SK-N-SH treated with all-trans-retinoic acid at 6 μM for 48 hours (cell line): ENCODE measurements around the gene BCDIN3D.
"Not testable (repeated sequence)": the region's sequence is repeated elsewhere in the genome, so short reads cannot be mapped to it uniquely, and the experiment has no call there.

Experiments
- ATAC-seq: fragments of 200-7000 bp; cut with Tn5 transposase; 3 replicates; pipeline ENCODE4 v1.9.1; 2020; ENCODE audit warnings: mild to moderate bottlenecking, moderate library complexity
- ARNTL ChIP-seq: fragments of 450-650 bp; formaldehyde crosslinking; IDR thresholded peaks from 2 replicates; pipeline ENCODE4 v1.5.0; 2020; ENCODE audit warnings: low read depth, mild to moderate bottlenecking, moderate library complexity, borderline replicate concordance
- BACH2 ChIP-seq: fragments of 250-450 bp; sonication (Bioruptor Pico); IDR thresholded peaks from 2 replicates; pipeline ENCODE4 v1.9.0; 2021; ENCODE audit warnings: mild to moderate bottlenecking, borderline replicate concordance
- ESRRG ChIP-seq: fragments of 250-450 bp; sonication (Bioruptor Pico); IDR thresholded peaks from 2 replicates; pipeline ENCODE4 v1.6.1; 2021; ENCODE audit warnings: mild to moderate bottlenecking
- GLIS3 ChIP-seq: fragments of 250-450 bp; sonication (Bioruptor Pico); IDR thresholded peaks from 2 replicates; pipeline ENCODE4 v1.5.0; 2020; ENCODE audit warnings: mild to moderate bottlenecking, moderate library complexity
- OSR1 ChIP-seq: fragments of 250-450 bp; sonication (Bioruptor Pico); IDR thresholded peaks from 2 replicates; pipeline ENCODE4 v1.8.0; 2022; ENCODE audit warnings: moderate library complexity, mild to moderate bottlenecking, inconsistent platforms
- PPARA ChIP-seq: fragments of 250-450 bp; sonication (Bioruptor Pico); IDR thresholded peaks from 2 replicates; pipeline ENCODE4 v1.5.0; 2020; ENCODE audit warnings: mild to moderate bottlenecking, borderline replicate concordance
- RARB ChIP-seq: fragments of 250-450 bp; sonication (Bioruptor Pico); IDR thresholded peaks from 2 replicates; pipeline ENCODE4 v1.8.0; 2021; ENCODE audit warnings: mild to moderate bottlenecking, moderate library complexity
- SNAI2 ChIP-seq: fragments of 250-450 bp; sonication (Bioruptor Pico); IDR thresholded peaks from 2 replicates; pipeline ENCODE4 v1.5.0; 2020; ENCODE audit warnings: mild to moderate bottlenecking, moderate library complexity
- TCF4 ChIP-seq: fragments of 250-450 bp; sonication (Bioruptor Pico); IDR thresholded peaks from 2 replicates; pipeline ENCODE4 v1.8.0; 2021; ENCODE audit warnings: mild to moderate bottlenecking, moderate library complexity, borderline replicate concordance
- TOX ChIP-seq: fragments of 250-450 bp; sonication (Bioruptor Pico); IDR thresholded peaks from 2 replicates; pipeline ENCODE4 v1.8.0; 2021; ENCODE audit warnings: mild to moderate bottlenecking, moderate library complexity, borderline replicate concordance
- ZC3H10 ChIP-seq: fragments of 250-450 bp; sonication (Bioruptor Pico); IDR thresholded peaks from 2 replicates; pipeline ENCODE4 v1.5.1; 2021; ENCODE audit warnings: mild to moderate bottlenecking, moderate library complexity
- ZFP3 ChIP-seq: fragments of 250-450 bp; sonication (Bioruptor Pico); IDR thresholded peaks from 2 replicates; pipeline ENCODE4 v1.5.0; 2020; ENCODE audit warnings: mild to moderate bottlenecking, moderate library complexity
- ZNF565 ChIP-seq: fragments of 450-650 bp; formaldehyde crosslinking; conservative IDR thresholded peaks from 2 replicates; pipeline ENCODE4 v1.5.0; 2020; ENCODE audit warnings: low read depth, mild to moderate bottlenecking, moderate library complexity
- ZNF70 ChIP-seq: fragments of 450-650 bp; formaldehyde crosslinking; IDR thresholded peaks from 2 replicates; pipeline ENCODE4 v1.5.0; 2020; ENCODE audit warnings: mild to moderate bottlenecking, moderate library complexity
- ZNF8 ChIP-seq: fragments of 450-650 bp; formaldehyde crosslinking; IDR thresholded peaks from 2 replicates; pipeline ENCODE4 v1.5.0; 2020; ENCODE audit warnings: mild to moderate bottlenecking, moderate library complexity
- TF ChIP-seq, protein P1 (sequence below): fragments of 250-450 bp; sonication (Bioruptor Pico); IDR thresholded peaks from 2 replicates; pipeline ENCODE4 v1.8.0; 2020; ENCODE audit warnings: mild to moderate bottlenecking, moderate library complexity, borderline replicate concordance
- TF ChIP-seq, protein P2 (sequence below): fragments of 250-450 bp; sonication (Bioruptor Pico); IDR thresholded peaks from 2 replicates; pipeline ENCODE4 v1.8.0; 2021; ENCODE audit warnings: low read depth, mild to moderate bottlenecking, moderate library complexity, borderline replicate concordance
- TF ChIP-seq, protein P3 (sequence below): fragments of 250-450 bp; sonication (Bioruptor Pico); IDR thresholded peaks from 2 replicates; pipeline ENCODE4 v1.5.0; 2020; ENCODE audit warnings: mild to moderate bottlenecking, moderate library complexity
- TF ChIP-seq, protein P4 (sequence below): fragments of 250-450 bp; sonication (Bioruptor Pico); IDR thresholded peaks from 2 replicates; pipeline ENCODE4 v1.5.1; 2020; ENCODE audit warnings: low read depth, mild to moderate bottlenecking, moderate library complexity
- TF ChIP-seq, protein P5 (sequence below): fragments of 250-450 bp; sonication (Bioruptor Pico); IDR thresholded peaks from 2 replicates; pipeline ENCODE4 v1.5.1; 2021; ENCODE audit warnings: mild to moderate bottlenecking, moderate library complexity

Gene BCDIN3D

GRCh38 chr12:49872781-49873181 lies 29.9 kb upstream of the BCDIN3D start:
- ATAC-seq: no peak
- TF ChIP-seq, protein P1, sequence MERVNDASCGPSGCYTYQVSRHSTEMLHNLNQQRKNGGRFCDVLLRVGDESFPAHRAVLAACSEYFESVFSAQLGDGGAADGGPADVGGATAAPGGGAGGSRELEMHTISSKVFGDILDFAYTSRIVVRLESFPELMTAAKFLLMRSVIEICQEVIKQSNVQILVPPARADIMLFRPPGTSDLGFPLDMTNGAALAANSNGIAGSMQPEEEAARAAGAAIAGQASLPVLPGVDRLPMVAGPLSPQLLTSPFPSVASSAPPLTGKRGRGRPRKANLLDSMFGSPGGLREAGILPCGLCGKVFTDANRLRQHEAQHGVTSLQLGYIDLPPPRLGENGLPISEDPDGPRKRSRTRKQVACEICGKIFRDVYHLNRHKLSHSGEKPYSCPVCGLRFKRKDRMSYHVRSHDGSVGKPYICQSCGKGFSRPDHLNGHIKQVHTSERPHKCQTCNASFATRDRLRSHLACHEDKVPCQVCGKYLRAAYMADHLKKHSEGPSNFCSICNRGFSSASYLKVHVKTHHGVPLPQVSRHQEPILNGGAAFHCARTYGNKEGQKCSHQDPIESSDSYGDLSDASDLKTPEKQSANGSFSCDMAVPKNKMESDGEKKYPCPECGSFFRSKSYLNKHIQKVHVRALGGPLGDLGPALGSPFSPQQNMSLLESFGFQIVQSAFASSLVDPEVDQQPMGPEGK (CRISPR knock-in tag): no peak
- TF ChIP-seq ESRRG (CRISPR knock-in tag): no peak
- TF ChIP-seq, protein P2, sequence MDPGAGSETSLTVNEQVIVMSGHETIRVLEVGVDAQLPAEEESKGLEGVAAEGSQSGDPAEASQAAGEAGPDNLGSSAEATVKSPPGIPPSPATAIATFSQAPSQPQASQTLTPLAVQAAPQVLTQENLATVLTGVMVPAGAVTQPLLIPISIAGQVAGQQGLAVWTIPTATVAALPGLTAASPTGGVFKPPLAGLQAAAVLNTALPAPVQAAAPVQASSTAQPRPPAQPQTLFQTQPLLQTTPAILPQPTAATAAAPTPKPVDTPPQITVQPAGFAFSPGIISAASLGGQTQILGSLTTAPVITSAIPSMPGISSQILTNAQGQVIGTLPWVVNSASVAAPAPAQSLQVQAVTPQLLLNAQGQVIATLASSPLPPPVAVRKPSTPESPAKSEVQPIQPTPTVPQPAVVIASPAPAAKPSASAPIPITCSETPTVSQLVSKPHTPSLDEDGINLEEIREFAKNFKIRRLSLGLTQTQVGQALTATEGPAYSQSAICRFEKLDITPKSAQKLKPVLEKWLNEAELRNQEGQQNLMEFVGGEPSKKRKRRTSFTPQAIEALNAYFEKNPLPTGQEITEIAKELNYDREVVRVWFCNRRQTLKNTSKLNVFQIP: no peak
- no peak for TF ChIP-seq TOX (CRISPR knock-in tag)
- no peak for TF ChIP-seq TCF4 (CRISPR knock-in tag)
- TF ChIP-seq, protein P3, sequence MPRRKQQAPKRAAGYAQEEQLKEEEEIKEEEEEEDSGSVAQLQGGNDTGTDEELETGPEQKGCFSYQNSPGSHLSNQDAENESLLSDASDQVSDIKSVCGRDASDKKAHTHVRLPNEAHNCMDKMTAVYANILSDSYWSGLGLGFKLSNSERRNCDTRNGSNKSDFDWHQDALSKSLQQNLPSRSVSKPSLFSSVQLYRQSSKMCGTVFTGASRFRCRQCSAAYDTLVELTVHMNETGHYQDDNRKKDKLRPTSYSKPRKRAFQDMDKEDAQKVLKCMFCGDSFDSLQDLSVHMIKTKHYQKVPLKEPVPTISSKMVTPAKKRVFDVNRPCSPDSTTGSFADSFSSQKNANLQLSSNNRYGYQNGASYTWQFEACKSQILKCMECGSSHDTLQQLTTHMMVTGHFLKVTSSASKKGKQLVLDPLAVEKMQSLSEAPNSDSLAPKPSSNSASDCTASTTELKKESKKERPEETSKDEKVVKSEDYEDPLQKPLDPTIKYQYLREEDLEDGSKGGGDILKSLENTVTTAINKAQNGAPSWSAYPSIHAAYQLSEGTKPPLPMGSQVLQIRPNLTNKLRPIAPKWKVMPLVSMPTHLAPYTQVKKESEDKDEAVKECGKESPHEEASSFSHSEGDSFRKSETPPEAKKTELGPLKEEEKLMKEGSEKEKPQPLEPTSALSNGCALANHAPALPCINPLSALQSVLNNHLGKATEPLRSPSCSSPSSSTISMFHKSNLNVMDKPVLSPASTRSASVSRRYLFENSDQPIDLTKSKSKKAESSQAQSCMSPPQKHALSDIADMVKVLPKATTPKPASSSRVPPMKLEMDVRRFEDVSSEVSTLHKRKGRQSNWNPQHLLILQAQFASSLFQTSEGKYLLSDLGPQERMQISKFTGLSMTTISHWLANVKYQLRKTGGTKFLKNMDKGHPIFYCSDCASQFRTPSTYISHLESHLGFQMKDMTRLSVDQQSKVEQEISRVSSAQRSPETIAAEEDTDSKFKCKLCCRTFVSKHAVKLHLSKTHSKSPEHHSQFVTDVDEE: no peak
- TF ChIP-seq ZFP3 (CRISPR knock-in tag): no peak
- no peak for TF ChIP-seq ZNF8 (CRISPR knock-in tag)

- no peak for TF ChIP-seq GLIS3 (CRISPR knock-in tag)
- TF ChIP-seq, protein P1 (CRISPR knock-in tag): no peak
- TF ChIP-seq, protein P4, sequence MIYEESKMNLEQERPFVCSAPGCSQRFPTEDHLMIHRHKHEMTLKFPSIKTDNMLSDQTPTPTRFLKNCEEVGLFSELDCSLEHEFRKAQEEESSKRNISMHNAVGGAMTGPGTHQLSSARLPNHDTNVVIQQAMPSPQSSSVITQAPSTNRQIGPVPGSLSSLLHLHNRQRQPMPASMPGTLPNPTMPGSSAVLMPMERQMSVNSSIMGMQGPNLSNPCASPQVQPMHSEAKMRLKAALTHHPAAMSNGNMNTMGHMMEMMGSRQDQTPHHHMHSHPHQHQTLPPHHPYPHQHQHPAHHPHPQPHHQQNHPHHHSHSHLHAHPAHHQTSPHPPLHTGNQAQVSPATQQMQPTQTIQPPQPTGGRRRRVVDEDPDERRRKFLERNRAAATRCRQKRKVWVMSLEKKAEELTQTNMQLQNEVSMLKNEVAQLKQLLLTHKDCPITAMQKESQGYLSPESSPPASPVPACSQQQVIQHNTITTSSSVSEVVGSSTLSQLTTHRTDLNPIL (CRISPR knock-in tag): no peak
- TF ChIP-seq TOX (CRISPR knock-in tag): no peak
- TF ChIP-seq TCF4 (CRISPR knock-in tag): no peak
- no peak for TF ChIP-seq ARNTL
- TF ChIP-seq PPARA (CRISPR knock-in tag): no peak
- TF ChIP-seq ZNF565 (CRISPR knock-in tag): no peak
- TF ChIP-seq ZC3H10 (CRISPR knock-in tag): no peak
- TF ChIP-seq, protein P2: no peak
- TF ChIP-seq ZNF70 (CRISPR knock-in tag): no peak
- TF ChIP-seq BACH2: no peak
- TF ChIP-seq SNAI2: no peak
- no peak for TF ChIP-seq OSR1 (CRISPR knock-in tag)
- TF ChIP-seq RARB: no peak
- TF ChIP-seq, protein P5, sequence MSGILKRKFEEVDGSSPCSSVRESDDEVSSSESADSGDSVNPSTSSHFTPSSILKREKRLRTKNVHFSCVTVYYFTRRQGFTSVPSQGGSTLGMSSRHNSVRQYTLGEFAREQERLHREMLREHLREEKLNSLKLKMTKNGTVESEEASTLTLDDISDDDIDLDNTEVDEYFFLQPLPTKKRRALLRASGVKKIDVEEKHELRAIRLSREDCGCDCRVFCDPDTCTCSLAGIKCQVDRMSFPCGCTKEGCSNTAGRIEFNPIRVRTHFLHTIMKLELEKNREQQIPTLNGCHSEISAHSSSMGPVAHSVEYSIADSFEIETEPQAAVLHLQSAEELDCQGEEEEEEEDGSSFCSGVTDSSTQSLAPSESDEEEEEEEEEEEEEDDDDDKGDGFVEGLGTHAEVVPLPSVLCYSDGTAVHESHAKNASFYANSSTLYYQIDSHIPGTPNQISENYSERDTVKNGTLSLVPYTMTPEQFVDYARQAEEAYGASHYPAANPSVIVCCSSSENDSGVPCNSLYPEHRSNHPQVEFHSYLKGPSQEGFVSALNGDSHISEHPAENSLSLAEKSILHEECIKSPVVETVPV (CRISPR knock-in tag): no peak
- ATAC-seq: no peak
Observed at GRCh38 chr12:49872381-49872780, 29.5 kb upstream of the BCDIN3D start.

- not testable (repeated sequence) for ATAC-seq
Observed at GRCh38 chr12:49871811-49872251, 28.9 kb upstream of the BCDIN3D start.
